Ramos (cell line): ENCODE measurements around the gene IMP4.

Experiments
- in situ Hi-C: fragments of 300-500 bp; cut with MboI; formaldehyde crosslinking; loops from one replicate; pipeline ENCODE4 v1.14.3; 2022; ENCODE audit warnings: low sequenced_read_pairs; ENCODE audit not compliant: unreplicated experiment

Gene IMP4

GRCh38 chr2:130354139-130354428 is 11.4 kb downstream of the IMP4 start:
- in situ Hi-C loops = no loop called here

- in situ Hi-C loops = no loop called here
Observed at GRCh38 chr2:130355172-130355577, 12.5 kb downstream of the IMP4 start.

GRCh38 chr2:130355578-130356431 is 13.1 kb downstream of the IMP4 start, which contains the start of gene PTPN18:
Gene PTPN18, plus strand, starts transcription at chr2:130356056. Its CDS starts 52 bp downstream, at chr2:130356108.
- in situ Hi-C loops = no loop called here

- in situ Hi-C loops = no loop called here
Observed at GRCh38 chr2:130357864-130358263, 15.2 kb downstream of the IMP4 start.

GRCh38 chr2:130358420-130359350 is 16.0 kb downstream of the IMP4 start:
- in situ Hi-C loops = no loop called here

- in situ Hi-C loops = no loop called here
Observed at GRCh38 chr2:130359466-130359865, 16.8 kb downstream of the IMP4 start.

GRCh38 chr2:130363479-130363878 is 20.8 kb downstream of the IMP4 start:
- in situ Hi-C loops = no loop called here

- in situ Hi-C loops = no loop called here
Observed at GRCh38 chr2:130365075-130365474, 22.4 kb downstream of the IMP4 start.

- in situ Hi-C loops = no loop called here
Observed at GRCh38 chr2:130365963-130366362, 23.3 kb downstream of the IMP4 start.

GRCh38 chr2:130366720-130367119 is 24.0 kb downstream of the IMP4 start:
- in situ Hi-C loops = no loop called here

GRCh38 chr2:130368786-130369185 is 26.1 kb downstream of the IMP4 start:
- in situ Hi-C loops = no loop called here

- in situ Hi-C loops = no loop called here
Observed at GRCh38 chr2:130369311-130369964, 26.7 kb downstream of the IMP4 start.

- in situ Hi-C loops = no loop called here
Observed at GRCh38 chr2:130369965-130370341, 27.3 kb downstream of the IMP4 start.

GRCh38 chr2:130370490-130370889 is 27.8 kb downstream of the IMP4 start:
- in situ Hi-C loops = no loop called here

GRCh38 chr2:130371723-130372054 is 29.0 kb downstream of the IMP4 start:
- in situ Hi-C loops = no loop called here

GRCh38 chr2:130372055-130372832 is 29.5 kb downstream of the IMP4 start:
- in situ Hi-C loops = no loop called here

GRCh38 chr2:130372833-130373807 is 30.4 kb downstream of the IMP4 start:
- in situ Hi-C loops = no loop called here

- in situ Hi-C loops = no loop called here
Observed at GRCh38 chr2:130373808-130374365, 31.2 kb downstream of the IMP4 start.
